Activated T-helper 1 cell treated with Interleukin-2 at 50 U/mL for 16 hours (primary cell): ENCODE data around the gene CELF2.
"Not testable (repeated sequence)": the region's sequence is repeated elsewhere in the genome, so short reads cannot be mapped to it uniquely, and the experiment has no call there.

Experiments
- DNase-seq: peaks from one replicate; pipeline ENCODE4 v3.0.0-alpha.2; 2020; ENCODE audit warnings: low read depth

The CELF2 gene

GRCh38 chr10:11176746-11177145, 159.1 kb downstream of the CELF2 start:
- DNase-seq, result peak; percentile 11

DNA sequence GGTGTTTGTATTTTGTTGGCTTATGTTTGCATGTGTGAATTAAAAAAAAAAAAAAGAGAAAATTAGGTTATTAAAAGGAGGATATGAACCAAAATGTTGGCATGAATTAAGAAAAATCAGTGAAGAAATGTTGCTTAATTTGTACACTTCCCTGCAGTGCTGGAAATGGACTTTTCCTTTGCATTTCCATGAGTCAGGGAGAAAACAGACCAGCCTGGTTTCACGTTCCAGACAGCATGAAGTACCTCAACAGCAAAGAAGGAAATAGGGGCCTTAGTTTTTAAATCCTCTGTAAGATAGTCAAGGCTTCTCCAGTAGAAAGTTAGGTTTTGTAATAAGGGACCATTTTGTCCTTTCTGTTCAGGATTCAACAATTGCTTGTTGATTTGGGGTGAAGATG, 159.7 kb downstream of the CELF2 start:
- DNase-seq, result no peak

- DNase-seq, result no peak
These were observed 160.3 kb downstream of the CELF2 start for GRCh38 chr10:11177926-11178471.

DNA sequence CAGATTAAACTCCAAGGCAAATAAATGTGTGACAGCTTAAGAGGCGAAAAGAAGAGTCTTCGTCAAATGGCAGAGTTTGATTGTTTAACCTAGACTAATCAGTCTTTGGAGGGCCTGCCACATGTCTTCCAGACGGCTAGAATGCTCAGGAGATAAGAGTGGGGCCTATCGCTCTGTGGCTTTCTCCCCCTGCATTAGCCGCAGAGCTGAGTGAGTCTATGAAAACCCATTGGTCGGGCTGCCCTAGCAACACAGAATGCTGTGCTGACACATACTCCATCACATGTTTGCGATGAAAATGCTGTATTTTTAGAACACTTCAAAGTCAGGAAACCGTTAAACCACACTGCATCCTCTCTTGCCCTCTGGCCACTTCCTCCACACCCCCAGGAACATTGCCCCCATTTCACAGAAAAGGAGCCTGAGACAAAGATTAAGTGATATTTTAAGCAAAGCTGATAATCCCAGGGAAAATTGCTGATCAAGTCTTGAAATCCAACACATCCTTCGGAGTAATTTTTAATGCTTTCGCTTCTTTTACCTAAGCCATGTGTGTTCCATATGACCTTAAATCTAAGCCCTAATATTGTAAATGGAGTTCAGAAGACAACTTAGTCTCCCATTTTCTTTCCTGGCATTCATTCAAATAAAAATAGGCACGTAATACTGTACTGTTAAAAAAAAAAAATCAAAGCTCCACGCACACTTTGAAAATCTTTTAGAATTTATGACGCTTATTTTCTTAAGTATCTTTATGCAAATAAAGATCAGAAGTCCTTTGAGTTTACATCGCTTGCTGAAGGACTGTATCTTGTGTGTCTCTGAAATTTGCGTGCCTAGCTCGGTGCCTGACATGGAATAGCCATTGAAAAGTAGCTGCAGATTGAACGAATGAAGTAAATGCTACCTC, 161.2 kb downstream of the CELF2 start:
- peak; percentile 73 for DNase-seq

GRCh38 chr10:11179516-11180105, 161.9 kb downstream of the CELF2 start:
- DNase-seq, result no peak

DNA sequence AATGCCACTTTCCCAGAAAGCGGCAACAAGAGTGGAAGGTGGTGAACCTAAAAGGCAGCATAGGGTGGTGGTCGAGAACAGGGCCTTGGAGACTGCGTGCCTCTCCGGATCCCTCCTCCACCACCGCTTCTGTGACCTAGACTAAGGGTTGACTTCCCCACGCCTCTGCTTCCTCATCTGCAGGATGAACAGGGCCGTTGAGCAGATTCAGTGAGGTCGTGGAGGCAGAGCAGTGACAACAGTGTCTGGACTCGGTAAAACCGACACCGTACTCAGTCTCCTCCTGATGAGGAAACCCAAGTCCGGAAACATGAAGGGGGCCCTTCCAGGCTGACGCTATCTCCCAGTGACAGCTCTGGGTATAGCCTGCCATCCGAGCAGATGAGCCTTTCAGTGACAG, 162.6 kb downstream of the CELF2 start:
- DNase-seq, result peak; percentile 34

GRCh38 chr10:11181978-11182377, 164.3 kb downstream of the CELF2 start:
- DNase-seq, result no peak

- DNase-seq, result no peak
These were observed 165.3 kb downstream of the CELF2 start for GRCh38 chr10:11183015-11183414.

- DNase-seq, result no peak
These were observed 166.4 kb downstream of the CELF2 start for GRCh38 chr10:11184093-11184492.

GRCh38 chr10:11185128-11185665, 167.5 kb downstream of the CELF2 start:
- not testable (repeated sequence) for DNase-seq

DNA sequence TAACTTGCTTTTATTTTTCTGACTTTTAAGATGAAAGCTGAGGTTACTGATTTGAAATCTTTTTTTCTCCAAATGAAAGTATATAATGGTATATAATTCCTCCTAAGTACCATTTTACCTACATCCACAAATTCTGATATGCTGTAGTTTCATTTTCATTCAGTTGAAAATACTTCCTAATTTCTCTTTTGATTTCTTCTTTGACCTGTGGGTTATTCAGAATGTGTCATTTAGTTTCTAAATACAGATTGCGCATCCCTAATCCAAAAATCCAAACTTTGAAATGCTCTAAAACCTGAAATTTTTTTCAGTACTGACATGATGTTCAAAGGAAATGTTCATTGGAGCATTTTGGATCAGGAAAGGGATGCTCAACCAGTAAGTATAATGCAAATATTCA, 168.7 kb downstream of the CELF2 start:
- no peak for DNase-seq

- no peak for DNase-seq
These were observed 172.1 kb downstream of the CELF2 start for GRCh38 chr10:11189582-11190376.

GRCh38 chr10:11191190-11191589, 173.5 kb downstream of the CELF2 start:
- DNase-seq, result no peak

DNA sequence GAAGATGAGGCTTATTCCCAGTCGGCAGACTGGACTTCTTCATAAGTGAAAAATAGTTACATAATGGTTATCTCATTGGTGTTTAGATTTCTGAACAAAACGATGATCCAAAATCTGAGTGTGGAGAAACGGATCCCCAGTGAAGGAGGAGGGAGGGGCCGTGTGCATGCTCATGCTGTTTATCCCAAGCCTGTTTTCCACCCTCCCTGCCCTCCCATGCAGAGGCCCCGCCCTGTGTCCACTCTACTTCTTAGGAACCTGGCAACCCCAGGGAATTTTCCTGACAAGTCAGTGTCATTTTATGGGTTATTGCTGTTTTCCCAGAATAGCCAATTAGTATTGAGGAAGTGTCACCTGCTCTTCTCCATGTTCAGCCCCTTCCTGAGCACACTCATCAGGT, 174.0 kb downstream of the CELF2 start:
- no peak for DNase-seq

GRCh38 chr10:11192304-11193000, 174.8 kb downstream of the CELF2 start:
- DNase-seq, result no peak

GRCh38 chr10:11193001-11193551, 175.4 kb downstream of the CELF2 start:
- DNase-seq, result no peak

DNA sequence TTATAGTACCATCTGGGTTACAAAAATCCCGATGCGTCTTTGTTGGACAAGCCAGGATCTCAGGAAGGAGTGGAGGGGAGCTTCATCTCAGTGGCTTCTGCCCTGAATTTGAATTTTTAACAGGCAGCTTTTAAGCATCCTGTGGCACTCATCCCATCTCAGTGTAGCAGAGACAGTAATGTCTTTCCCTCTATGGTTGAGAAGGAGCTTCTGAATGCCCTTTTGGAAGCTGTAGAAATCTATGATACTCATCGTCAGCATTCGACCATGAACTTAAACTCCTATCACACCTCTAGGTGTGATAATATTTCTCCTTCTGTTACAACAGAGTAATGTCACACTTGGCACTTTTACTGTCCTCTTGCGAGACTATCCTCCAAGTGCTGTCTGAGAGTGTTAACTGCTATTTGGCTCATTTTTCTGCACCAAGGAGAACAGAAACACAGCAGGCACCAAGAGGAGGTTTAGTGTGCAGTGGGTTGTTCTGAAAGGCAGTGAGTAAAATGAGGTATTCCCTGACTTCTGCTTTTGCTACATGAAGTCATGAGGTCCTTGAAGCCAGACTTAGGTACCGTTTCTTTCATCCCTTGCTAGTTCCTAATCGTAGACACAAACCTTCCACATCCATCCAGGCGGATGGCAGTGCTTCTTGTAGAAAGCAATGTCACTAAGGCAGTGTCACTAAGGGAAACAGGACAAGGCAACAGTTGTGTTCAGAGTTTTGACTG, 177.4 kb downstream of the CELF2 start:
- no peak for DNase-seq

- no peak for DNase-seq
These were observed 178.0 kb downstream of the CELF2 start for GRCh38 chr10:11195623-11196022.

DNA sequence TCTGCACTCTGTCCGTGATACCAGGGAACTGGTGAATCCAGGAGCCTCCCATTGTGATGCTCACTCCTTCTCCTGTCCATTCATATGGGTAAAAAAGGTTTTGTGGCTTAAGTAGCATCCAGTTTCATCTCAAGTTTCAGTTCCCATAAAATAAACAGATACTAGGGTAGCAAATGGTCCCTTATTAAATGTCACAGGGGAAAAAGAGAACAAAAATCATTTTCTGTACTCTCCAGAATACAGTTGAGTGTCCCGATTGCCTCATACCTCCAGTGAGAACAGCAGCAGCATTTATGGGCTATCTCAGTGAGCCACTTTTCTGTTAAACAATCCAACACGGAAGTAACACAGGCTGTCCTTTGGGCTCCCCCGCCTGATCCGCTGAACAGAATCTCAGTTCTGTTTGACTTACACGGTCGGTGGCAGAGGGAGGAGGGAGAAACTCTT, 179.6 kb downstream of the CELF2 start:
- DNase-seq, result no peak

DNA sequence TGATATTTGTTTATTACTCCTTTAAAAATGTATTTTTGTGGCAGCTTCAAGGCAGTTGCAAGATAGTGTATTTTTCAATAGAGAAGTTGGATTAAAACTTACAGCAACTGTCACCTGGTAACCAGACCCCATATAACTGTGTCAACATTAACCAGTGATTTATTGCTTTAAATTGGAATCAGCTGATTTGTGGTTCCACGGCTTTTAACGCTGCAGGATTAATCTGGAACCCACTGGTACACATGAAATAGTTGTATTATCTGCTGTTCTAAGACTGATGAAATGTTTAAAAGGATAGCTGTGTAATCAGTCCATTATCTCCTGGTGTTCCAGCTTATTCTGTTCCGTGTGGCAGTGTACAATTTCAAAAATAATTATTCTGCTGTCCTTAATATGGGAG, 180.2 kb downstream of the CELF2 start:
- no peak for DNase-seq
